HEK293 (cell line): ENCODE results near the gene MTMR12.
"Not testable (repeated sequence)": the region's sequence is repeated elsewhere in the genome, so short reads cannot be mapped to it uniquely, and the experiment has no call there.

Experiments used
- CTCF ChIP-seq: fragments of 450-650 bp; formaldehyde crosslinking; IDR thresholded peaks from 2 replicates; pipeline ENCODE4 v1.5.1; 2016; ENCODE audit warnings: missing biosample characterization, missing genetic modification characterization
- KLF9 ChIP-seq: fragments of 450-650 bp; formaldehyde crosslinking; IDR thresholded peaks from 2 replicates; pipeline ENCODE4 v1.5.1; 2016; ENCODE audit warnings: missing biosample characterization, missing genetic modification characterization, low read depth
- PRDM10 ChIP-seq: fragments of 450-650 bp; formaldehyde crosslinking; IDR thresholded peaks from 2 replicates; pipeline ENCODE4 v1.5.1; 2016; ENCODE audit warnings: missing biosample characterization, missing genetic modification characterization
- SETDB1 ChIP-seq: IDR thresholded peaks from one replicate; pipeline ENCODE4 v1.6.1; 2017; ENCODE audit warnings: mild to moderate bottlenecking, low read length, moderate library complexity, mixed read lengths; ENCODE audit not compliant: insufficient read length
- SP3 ChIP-seq: fragments of 450-650 bp; formaldehyde crosslinking; IDR thresholded peaks from 2 replicates; pipeline ENCODE4 v1.5.1; 2016; ENCODE audit warnings: missing biosample characterization, missing genetic modification characterization
- TCF7L2 ChIP-seq: IDR thresholded peaks from 2 replicates; pipeline ENCODE4 v1.6.1; 2011; ENCODE audit warnings: low read depth, mild to moderate bottlenecking, inconsistent platforms, low read length, moderate library complexity, borderline replicate concordance
- ZBTB26 ChIP-seq: fragments of 450-650 bp; formaldehyde crosslinking; optimal IDR thresholded peaks from 2 replicates; pipeline ENCODE3; 2016; ENCODE audit warnings: missing biosample characterization, mild to moderate bottlenecking, missing genetic modification characterization
- ZFP69B ChIP-seq: fragments of 450-650 bp; formaldehyde crosslinking; IDR thresholded peaks from 2 replicates; pipeline ENCODE4 v1.5.1; 2016; ENCODE audit warnings: missing biosample characterization, missing genetic modification characterization
- ZNF280D ChIP-seq: fragments of 450-650 bp; formaldehyde crosslinking; IDR thresholded peaks from 2 replicates; pipeline ENCODE4 v1.5.1; 2016; ENCODE audit warnings: missing biosample characterization, missing genetic modification characterization
- ZNF362 ChIP-seq: fragments of 450-650 bp; formaldehyde crosslinking; IDR thresholded peaks from 2 replicates; pipeline ENCODE4 v1.5.1; 2016; ENCODE audit warnings: missing biosample characterization, missing genetic modification characterization
- ZNF366 ChIP-seq: fragments of 450-650 bp; formaldehyde crosslinking; conservative IDR thresholded peaks from 2 replicates; pipeline ENCODE4 v1.5.1; 2016; ENCODE audit warnings: missing biosample characterization, missing genetic modification characterization
- ZNF747 ChIP-seq: fragments of 450-650 bp; formaldehyde crosslinking; IDR thresholded peaks from 2 replicates; pipeline ENCODE4 v1.5.1; 2016; ENCODE audit warnings: missing biosample characterization, missing genetic modification characterization

GRCh38 chr5:32287525-32287924, 25.2 kb downstream of the MTMR12 start:
- TF ChIP-seq ZNF747 (tag by site-specific recombination); CTCF (tag by site-specific recombination); ZBTB26 (tag by site-specific recombination); KLF9; SP3; ZNF362; TCF7L2; ZNF280D (tag by site-specific recombination); SETDB1; ZNF366 (tag by site-specific recombination); ZFP69B (tag by site-specific recombination); PRDM10: not testable (repeated sequence)
